Spleen (tissue), 11 donors: ENCODE data around the gene OBP2A. TPM values are rescaled to one million over a fixed set of nuclear protein-coding genes. Genes with fewer than 3 reads are reported as not detected.

ENCODE experiments used
- DNase-seq: peaks from one replicate; pipeline ENCODE4 v3.0.0-alpha.2; 2020
- H3K27ac ChIP-seq, 8 donors: fragments of 200-600 bp; sonication (generic) in 7 of 8; 1 replicate in 4 of 8; 2 replicates in 4 of 8; pipeline versions ENCODE4 v1.5.0 to v1.8.0; 2016 to 2021; ENCODE audit warnings: inconsistent platforms in 4 of 8, mild to moderate bottlenecking in 4 of 8, moderate library complexity in 1 of 8
- H3K27me3 ChIP-seq, 7 donors: fragments of 200-600 bp; sonication (generic) in 6 of 7; replicated peaks in 1 of 7; 1 replicate in 4 of 7; 2 replicates in 3 of 7; pipeline versions ENCODE4 v1.5.0 to v1.8.0; 2016 to 2021; ENCODE audit warnings: inconsistent platforms in 3 of 7, mild to moderate bottlenecking in 1 of 7
- H3K36me3 ChIP-seq, 6 donors: fragments of 200-600 bp; sonication (generic) in 5 of 6; 1 replicate in 4 of 6; 2 replicates in 2 of 6; pipeline versions ENCODE4 v1.5.0 to v1.8.0; 2016 to 2021; ENCODE audit warnings: inconsistent platforms in 2 of 6
- H3K4me1 ChIP-seq, 6 donors: fragments of 200-600 bp; sonication (generic) in 5 of 6; 1 replicate in 3 of 6; 2 replicates in 3 of 6; pipeline versions ENCODE4 v1.5.0 to v1.8.0; 2016 to 2021; ENCODE audit warnings: inconsistent platforms in 3 of 6
- H3K4me3 ChIP-seq, 8 donors: fragments of 200-600 bp; sonication (generic) in 7 of 8; 1 replicate in 4 of 8; 2 replicates in 4 of 8; pipeline versions ENCODE4 v1.5.0 to v1.8.0; 2016 to 2021; ENCODE audit warnings: inconsistent platforms in 4 of 8, mild to moderate bottlenecking in 4 of 8, moderate library complexity in 2 of 8
- H3K9me3 ChIP-seq, 8 donors: fragments of 200-600 bp; sonication (generic) in 7 of 8; 1 replicate in 4 of 8; 2 replicates in 4 of 8; pipeline versions ENCODE4 v1.5.0 to v1.8.0; 2016 to 2021; ENCODE audit warnings: inconsistent platforms in 4 of 8
- POLR2A ChIP-seq, 3 donors: fragments of 450-650 bp; IDR thresholded peaks; one replicate each; pipeline ENCODE4 v1.5.1; 2017; ENCODE audit warnings: antibody characterized with exemption in 3 of 3, mild to moderate bottlenecking in 1 of 3
- POLR2AphosphoS5 ChIP-seq, 3 donors: sonication (generic); formaldehyde crosslinking; IDR thresholded peaks; one replicate each; pipeline ENCODE4 v1.5.1; 2017; ENCODE audit warnings: antibody characterized with exemption in 3 of 3
- WGBS, 5 donors: extraction: QIAGEN DNeasy Blood & Tissue Kit in 3 of 5; methylation state at CpG; one replicate each; pipeline versions ENCODE4 v1.1.5 to v1.1.7; 2013 to 2018; 5-methylcytosine and 5-hydroxymethylcytosine counted together
- intact Hi-C: fragments of 100-400 bp; cut with DNase I; formaldehyde crosslinking; loops from one replicate; pipeline ENCODE4 v1.15.0; 2023; ENCODE audit warnings: low total_unique reads
- polyA plus RNA-seq, 3 donors: library from polyadenylated mRNA; stranded (reverse); fragments of 200-250 nt; gene quantifications; one replicate each; pipeline ENCODE4 v1.2.1, GENCODE V29; 2013
- total RNA-seq, 7 donors: library from RNA; depleted of rRNA in 3 of 7; stranded (reverse); fragments of >200 nt in 3 of 7; fragmentation: NEBNext Ultra II Directional in 4 of 7; extraction: Animal tissue kit (Norgen Biotek cat#: 25700) in 4 of 7; gene quantifications; one replicate each; pipeline versions ENCODE4 v1.1.0 to v1.2.1, GENCODE V29; 2016 to 2021
- TF ChIP-seq, protein P1 (sequence below), 11 experiments: fragments of 200-600 bp in 7 of 11; fragments of 450-650 bp in 4 of 11; sonication (generic) in 4 of 11; IDR thresholded peaks in 8 of 11; conservative IDR thresholded peaks in 3 of 11; 1 replicate in 7 of 11; 2 replicates in 4 of 11; pipeline versions ENCODE4 v1.4.0 to v1.8.0; 2016 to 2021; ENCODE audit warnings: antibody characterized with exemption in 11 of 11, inconsistent platforms in 4 of 11, mild to moderate bottlenecking in 1 of 11
- donor health status: healthy with polysubstance abuse.
- donor health status: DM: no; HTN: no; CAD: no; lungs with moderate emphysema.
- donor health status: DM: no; HTN: no; CAD: no.
- donor health status: Bipolar disorder and iron deficiency.
- donor health status: healthy.
- donor health status: DM: no; HTN: no; CAD: no.
- donor health status: DM: yes; HTN: yes; CAD: no.

The OBP2A gene
- total and polyA plus RNA-seq, 10 donors = 0.40 TPM; not detected in 9

DNA sequence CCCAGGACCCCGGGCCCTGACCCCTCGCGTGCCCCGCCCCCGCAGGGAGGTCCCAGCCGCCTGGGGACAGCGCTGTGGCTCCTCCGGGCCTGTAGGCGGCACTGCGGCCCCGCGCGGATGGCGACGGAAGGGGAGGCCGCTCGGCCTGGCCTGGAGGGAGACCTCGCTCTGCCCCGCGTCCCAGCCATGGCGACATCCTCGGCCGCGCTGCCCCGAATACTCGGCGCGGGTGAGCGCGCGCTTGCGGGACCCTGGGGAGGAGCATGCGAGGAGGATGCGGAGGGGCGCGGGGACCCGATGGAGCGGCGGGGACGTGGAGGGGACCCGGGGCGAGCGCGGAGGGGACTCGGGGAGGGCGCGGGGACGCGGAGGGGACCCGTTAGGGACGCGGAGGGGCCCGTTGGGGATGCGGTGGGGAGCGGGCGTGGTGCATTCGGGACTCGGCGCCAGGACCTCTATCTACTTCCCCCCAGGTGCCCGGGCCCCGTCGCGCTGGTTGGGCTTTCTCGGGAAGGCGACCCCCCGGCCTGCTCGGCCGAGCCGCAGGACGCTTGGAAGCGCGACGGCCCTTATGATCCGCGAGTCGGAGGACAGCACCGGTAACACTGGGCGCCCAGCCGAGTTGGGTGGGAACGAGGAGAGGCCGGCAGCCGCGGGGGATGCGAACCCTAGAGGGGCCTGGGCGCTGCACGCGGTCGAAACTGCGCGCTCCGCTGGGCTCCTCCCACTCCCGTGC is 45.2 kb upstream of the OBP2A start, which contains the start of gene MRPS2:
Gene MRPS2 (plus strand): TSS at position 158 of the 736 bp plus-strand sequence. CDS start 29 bp downstream, at position 187.
- H3K4me1 ChIP-seq = peaks cover 16 to 67% (median 43%) of the 10 kb centered on the region in 6 donors
- no peak for TF ChIP-seq POLR2A (IDR thresholded peaks at IDR 0.05)
- TF ChIP-seq, protein P1, sequence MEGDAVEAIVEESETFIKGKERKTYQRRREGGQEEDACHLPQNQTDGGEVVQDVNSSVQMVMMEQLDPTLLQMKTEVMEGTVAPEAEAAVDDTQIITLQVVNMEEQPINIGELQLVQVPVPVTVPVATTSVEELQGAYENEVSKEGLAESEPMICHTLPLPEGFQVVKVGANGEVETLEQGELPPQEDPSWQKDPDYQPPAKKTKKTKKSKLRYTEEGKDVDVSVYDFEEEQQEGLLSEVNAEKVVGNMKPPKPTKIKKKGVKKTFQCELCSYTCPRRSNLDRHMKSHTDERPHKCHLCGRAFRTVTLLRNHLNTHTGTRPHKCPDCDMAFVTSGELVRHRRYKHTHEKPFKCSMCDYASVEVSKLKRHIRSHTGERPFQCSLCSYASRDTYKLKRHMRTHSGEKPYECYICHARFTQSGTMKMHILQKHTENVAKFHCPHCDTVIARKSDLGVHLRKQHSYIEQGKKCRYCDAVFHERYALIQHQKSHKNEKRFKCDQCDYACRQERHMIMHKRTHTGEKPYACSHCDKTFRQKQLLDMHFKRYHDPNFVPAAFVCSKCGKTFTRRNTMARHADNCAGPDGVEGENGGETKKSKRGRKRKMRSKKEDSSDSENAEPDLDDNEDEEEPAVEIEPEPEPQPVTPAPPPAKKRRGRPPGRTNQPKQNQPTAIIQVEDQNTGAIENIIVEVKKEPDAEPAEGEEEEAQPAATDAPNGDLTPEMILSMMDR (IDR thresholded peaks at IDR 0.05 in 8 of 11, conservative IDR thresholded peaks at IDR 0.05 in 3 of 11) = peak; percentile 74 to 99 (median 94)
- peak; percentile 72 to 89 (median 82) for TF ChIP-seq POLR2AphosphoS5 (IDR thresholded peaks at IDR 0.05)
- WGBS, 5 donors = 0 to 2% (median 1%) methylated on average over 1 to 92 of the region's 92 CpGs
- peak within 1 kb of the TSS; percentile 78 to 100 (median 94) for H3K4me3 ChIP-seq
- H3K27ac ChIP-seq = peak within 1 kb of the TSS; percentile 61 to 91 (median 78)
- peaks cover 0 to 39% (median 29%) of the 10 kb centered on the region in 6 donors for H3K36me3 ChIP-seq
- DNase-seq = peak; percentile 97
- intact Hi-C loops = no loop called here
- no peaks in the 10 kb centered on the region for H3K27me3 ChIP-seq
- no peaks in the 10 kb centered on the region for H3K9me3 ChIP-seq

DNA sequence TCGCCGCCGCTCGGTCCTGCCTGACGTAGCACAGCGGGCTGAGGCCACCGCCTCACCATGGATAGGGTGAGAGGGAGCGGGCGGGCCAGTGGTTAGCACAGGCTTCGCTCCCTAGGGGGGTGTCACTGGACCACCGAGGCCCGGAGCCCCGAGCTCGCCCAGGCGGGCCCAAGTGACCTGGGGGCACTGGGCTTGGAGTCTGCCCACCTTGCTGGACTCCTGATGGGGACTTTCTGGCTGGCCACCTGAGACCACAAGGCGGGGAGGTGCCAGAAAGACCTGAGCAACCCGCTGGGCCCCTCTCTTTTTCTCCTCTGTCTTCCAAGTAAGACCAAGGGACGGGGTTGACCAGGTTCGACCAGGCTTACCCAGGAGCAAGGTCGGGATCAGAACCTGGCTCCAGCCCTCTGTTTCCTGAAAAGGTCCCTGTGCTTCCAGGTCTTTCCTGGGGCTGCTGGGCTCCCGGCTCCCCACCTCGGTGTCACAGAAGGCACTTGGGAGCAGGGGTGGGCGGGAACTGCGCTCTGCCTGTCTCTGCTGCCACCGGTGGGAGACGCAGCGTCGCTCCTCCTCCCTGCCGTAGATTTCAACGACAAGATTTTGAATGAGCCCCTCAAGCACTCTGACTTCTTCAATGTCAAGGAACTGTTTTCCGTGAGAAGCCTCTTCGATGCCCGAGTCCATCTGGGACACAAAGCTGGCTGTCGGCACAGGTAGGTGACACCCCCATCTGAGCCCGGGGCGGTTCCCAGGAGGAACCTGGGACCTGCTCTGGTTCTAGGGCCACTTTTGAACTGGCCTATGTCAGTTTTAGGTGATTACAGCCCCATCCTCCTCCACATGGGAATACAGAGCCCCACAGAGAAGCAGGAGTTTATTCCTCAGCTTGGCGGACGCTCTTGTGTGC is 44.4 kb upstream of the OBP2A start:
- DNase-seq = peak; percentile 76
- Histone ChIP-seq H3K4me3 (peak overlapping the region; percentile 78 to 100 (median 94)), H3K27me3 (no peaks in the 10 kb centered on the region), H3K9me3 (no peaks in the 10 kb centered on the region), H3K27ac (peak overlapping the region; percentile 61 to 91 (median 78)), H3K4me1 (peaks cover 16 to 73% (median 44%) of the 10 kb centered on the region in 6 donors), H3K36me3 (peaks cover 0 to 39% (median 29%) of the 10 kb centered on the region in 6 donors)
- WGBS, 5 donors = 45 to 61% (median 51%) methylated on average over 23 to 38 of the region's 38 CpGs
- no peak for TF ChIP-seq POLR2A (IDR thresholded peaks at IDR 0.05)
- peak in 2 of 3 donors; percentile 2 to 3 for TF ChIP-seq POLR2AphosphoS5 (IDR thresholded peaks at IDR 0.05)
- intact Hi-C loops = no loop called here

DNA sequence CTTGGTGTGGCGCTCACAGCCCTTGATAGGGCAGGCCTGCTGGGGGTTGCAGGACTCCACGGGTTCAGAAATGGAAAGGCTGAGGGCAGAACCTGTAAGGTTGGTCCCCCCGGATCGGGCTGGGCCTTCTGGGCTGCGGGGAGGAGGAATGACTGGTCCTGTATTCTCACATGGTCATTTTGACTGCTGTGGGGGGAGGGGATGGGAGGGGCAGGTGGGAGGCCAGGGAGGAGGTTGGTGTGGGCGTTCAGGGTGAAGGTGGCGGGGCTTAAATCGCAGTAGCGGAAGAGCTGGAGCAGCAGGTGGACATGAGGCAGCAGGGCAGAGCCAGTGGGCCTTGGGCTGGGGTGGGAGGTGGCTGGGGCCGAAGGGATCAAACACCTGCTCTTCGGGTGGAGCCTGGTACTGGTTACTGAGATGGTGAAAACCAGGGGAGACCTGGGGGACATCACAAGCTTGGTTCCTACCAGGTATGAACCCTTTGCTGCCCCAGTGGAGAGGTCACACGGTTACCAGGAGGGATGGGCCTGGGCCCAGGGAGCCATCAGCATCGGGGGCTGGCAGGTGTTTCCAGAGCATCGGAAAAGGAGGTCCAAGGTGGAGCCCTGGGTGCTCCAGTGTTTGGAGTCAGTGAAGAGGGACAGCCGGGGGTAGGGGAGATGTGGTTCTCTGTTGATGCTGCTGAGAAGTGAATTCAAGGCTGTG is 43.6 kb upstream of the OBP2A start:
- Histone ChIP-seq H3K4me1 (peaks cover 16 to 73% (median 44%) of the 10 kb centered on the region in 6 donors), H3K27ac (no peak overlapping the region), H3K27me3 (no peaks in the 10 kb centered on the region), H3K36me3 (peaks cover 0 to 39% (median 29%) of the 10 kb centered on the region in 6 donors), H3K4me3 (peak overlapping the region in 3 of 8 donors; percentile 78 to 100 (median 95)), H3K9me3 (no peaks in the 10 kb centered on the region)
- intact Hi-C loops = no loop called here
- no peak for TF ChIP-seq POLR2AphosphoS5 (IDR thresholded peaks at IDR 0.05)
- TF ChIP-seq POLR2A (IDR thresholded peaks at IDR 0.05) = no peak
- TF ChIP-seq, protein P1 (IDR thresholded peaks at IDR 0.05 in 8 of 11, conservative IDR thresholded peaks at IDR 0.05 in 3 of 11) = no peak
- 89 to 94% (median 93%) methylated on average over 14 to 15 of the region's 15 CpGs for WGBS, 5 donors
- DNase-seq = peak; percentile 66

DNA sequence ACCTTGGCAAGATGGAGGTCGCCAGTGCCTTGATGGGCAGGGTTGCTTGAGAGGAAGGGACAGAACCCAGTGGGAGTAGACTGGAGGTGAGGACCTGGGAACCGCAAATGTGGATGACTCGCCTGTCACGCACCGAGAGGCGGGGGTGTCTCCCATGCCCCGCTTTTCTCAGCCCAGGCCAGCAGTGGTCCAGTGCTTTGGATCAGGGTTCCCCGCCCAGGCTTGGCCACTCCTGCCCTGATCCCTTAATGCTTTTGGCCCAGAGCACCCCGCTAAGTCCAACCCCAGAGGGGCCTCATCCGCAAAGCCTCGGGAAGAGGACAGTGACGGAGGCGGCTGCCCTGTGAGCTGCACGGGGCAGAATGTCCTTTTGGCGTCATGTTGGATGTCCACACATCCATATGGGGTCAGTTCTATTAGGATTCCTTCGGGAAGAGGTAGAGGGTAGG is 43.0 kb upstream of the OBP2A start:
- WGBS, 5 donors = 89 to 93% (median 93%) methylated on average over 14 to 16 of the region's 16 CpGs
- DNase-seq = peak; percentile 56
- peaks cover 0 to 4% (median 0%) of the 10 kb centered on the region in 8 donors for H3K9me3 ChIP-seq
- no peak overlapping the region for H3K4me3 ChIP-seq
- H3K27me3 ChIP-seq = no peaks in the 10 kb centered on the region
- H3K36me3 ChIP-seq = peaks cover 0 to 39% (median 29%) of the 10 kb centered on the region in 6 donors
- intact Hi-C loops = no loop called here
- H3K27ac ChIP-seq = no peak overlapping the region
- TF ChIP-seq, protein P1 (IDR thresholded peaks at IDR 0.05 in 8 of 11, conservative IDR thresholded peaks at IDR 0.05 in 3 of 11) = no peak
- TF ChIP-seq POLR2AphosphoS5 (IDR thresholded peaks at IDR 0.05) (no peak), POLR2A (IDR thresholded peaks at IDR 0.05) (no peak)
- H3K4me1 ChIP-seq = peaks cover 16 to 73% (median 44%) of the 10 kb centered on the region in 6 donors
